GM23248 (cell line): ENCODE measurements around the gene EMSY.

ENCODE experiments used
- EZH2 ChIP-seq: fragments of 200-600 bp; sonication (generic); IDR thresholded peaks from 2 replicates; pipeline ENCODE4 v1.6.1; 2018; ENCODE audit warnings: antibody characterized with exemption, mild to moderate bottlenecking; ENCODE audit not compliant: insufficient read depth, poor library complexity, severe bottlenecking
- EZH2phosphoT487 ChIP-seq: fragments of 200-600 bp; sonication (generic); IDR thresholded peaks from 2 replicates; pipeline ENCODE4 v1.6.1; 2018; ENCODE audit warnings: antibody characterized with exemption, moderate library complexity, mild to moderate bottlenecking, low read depth; ENCODE audit not compliant: insufficient read depth

DNA sequence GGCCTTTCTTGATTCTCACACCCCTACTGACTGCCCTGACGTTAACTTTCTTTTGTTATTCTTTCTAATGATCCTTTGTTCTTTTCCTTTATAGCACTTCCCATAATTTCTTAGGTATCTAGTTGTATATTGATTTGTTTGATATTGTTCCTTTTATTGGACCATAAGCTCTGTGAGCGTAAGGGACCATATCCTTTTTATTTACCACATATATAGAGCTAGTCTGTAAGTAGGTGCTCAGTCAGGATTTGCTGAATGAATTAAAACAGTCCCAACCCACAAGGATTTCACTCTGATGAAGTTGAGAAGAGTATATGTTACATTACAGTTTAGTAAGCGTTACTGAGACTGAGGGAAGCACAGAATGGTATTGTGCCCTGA lies 68.8 kb downstream of the EMSY start:
- TF ChIP-seq EZH2 (no peak), EZH2phosphoT487 (no peak)
